Right atrium auricular region (tissue), 2 donors: ENCODE data around the gene STK32B. TPM values are rescaled to one million over a fixed set of nuclear protein-coding genes. Genes with fewer than 3 reads are reported as not detected.

Experiments used
- DNase-seq: peaks from one replicate; pipeline ENCODE4 v3.0.0-alpha.2; 2019; ENCODE audit warnings: low spot score
- H3K27ac ChIP-seq, 2 donors: fragments of 200-600 bp; sonication (generic); 1 replicate in 1 of 2; 2 replicates in 1 of 2; pipeline ENCODE4 v1.5.1; 2016 to 2019
- H3K27me3 ChIP-seq, 2 donors: fragments of 200-600 bp; sonication (generic); one replicate each; pipeline versions ENCODE4 v1.5.1 to v1.6.0; 2017 to 2019
- H3K36me3 ChIP-seq: fragments of 200-600 bp; sonication (generic); one replicate; pipeline ENCODE4 v1.5.1; 2016
- H3K4me1 ChIP-seq, 2 donors: fragments of 200-600 bp; sonication (generic); one replicate each; pipeline versions ENCODE4 v1.5.1 to v1.6.0; 2017 to 2019
- H3K4me3 ChIP-seq, 2 donors: fragments of 200-600 bp; sonication (generic); 1 replicate in 1 of 2; 2 replicates in 1 of 2; pipeline ENCODE4 v1.5.1; 2017 to 2019; ENCODE audit warnings: mild to moderate bottlenecking in 1 of 2, moderate library complexity in 1 of 2
- H3K9me3 ChIP-seq, 2 donors: fragments of 200-600 bp; sonication (generic); one replicate each; pipeline ENCODE4 v1.5.1; 2019
- total RNA-seq, 2 donors: library from RNA; depleted of rRNA; stranded (reverse); fragments of >200 nt; gene quantifications; one replicate each; pipeline ENCODE4 v1.1.0, GENCODE V29; 2016
- TF ChIP-seq, protein P1 (sequence below), 2 donors: fragments of 200-600 bp; sonication (generic); IDR thresholded peaks; one replicate each; pipeline ENCODE4 v1.5.1; 2019; ENCODE audit warnings: antibody characterized with exemption in 2 of 2

STK32B gene
- total RNA-seq, 2 donors from 2014 or later: 0.31 to 0.59 TPM

- H3K36me3 ChIP-seq: no peaks in the 10 kb centered on the region
- TF ChIP-seq, protein P1, sequence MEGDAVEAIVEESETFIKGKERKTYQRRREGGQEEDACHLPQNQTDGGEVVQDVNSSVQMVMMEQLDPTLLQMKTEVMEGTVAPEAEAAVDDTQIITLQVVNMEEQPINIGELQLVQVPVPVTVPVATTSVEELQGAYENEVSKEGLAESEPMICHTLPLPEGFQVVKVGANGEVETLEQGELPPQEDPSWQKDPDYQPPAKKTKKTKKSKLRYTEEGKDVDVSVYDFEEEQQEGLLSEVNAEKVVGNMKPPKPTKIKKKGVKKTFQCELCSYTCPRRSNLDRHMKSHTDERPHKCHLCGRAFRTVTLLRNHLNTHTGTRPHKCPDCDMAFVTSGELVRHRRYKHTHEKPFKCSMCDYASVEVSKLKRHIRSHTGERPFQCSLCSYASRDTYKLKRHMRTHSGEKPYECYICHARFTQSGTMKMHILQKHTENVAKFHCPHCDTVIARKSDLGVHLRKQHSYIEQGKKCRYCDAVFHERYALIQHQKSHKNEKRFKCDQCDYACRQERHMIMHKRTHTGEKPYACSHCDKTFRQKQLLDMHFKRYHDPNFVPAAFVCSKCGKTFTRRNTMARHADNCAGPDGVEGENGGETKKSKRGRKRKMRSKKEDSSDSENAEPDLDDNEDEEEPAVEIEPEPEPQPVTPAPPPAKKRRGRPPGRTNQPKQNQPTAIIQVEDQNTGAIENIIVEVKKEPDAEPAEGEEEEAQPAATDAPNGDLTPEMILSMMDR (IDR thresholded peaks at IDR 0.05): no peak
- no peaks in the 10 kb centered on the region for H3K27me3 ChIP-seq
- no peak overlapping the region for H3K27ac ChIP-seq
- no peak overlapping the region for H3K4me3 ChIP-seq
- no peak for DNase-seq
- H3K9me3 ChIP-seq: no peaks in the 10 kb centered on the region
- H3K4me1 ChIP-seq: no peaks in the 10 kb centered on the region
Observed at GRCh38 chr4:5185551-5185950, 134.3 kb downstream of the STK32B start.

- DNase-seq: no peak
- TF ChIP-seq, protein P1 (IDR thresholded peaks at IDR 0.05): no peak
- Histone ChIP-seq H3K36me3 (no peaks in the 10 kb centered on the region), H3K27ac (no peak overlapping the region), H3K27me3 (no peaks in the 10 kb centered on the region), H3K4me1 (no peaks in the 10 kb centered on the region), H3K4me3 (no peak overlapping the region), H3K9me3 (no peaks in the 10 kb centered on the region)
Observed at GRCh38 chr4:5186271-5187064, 135.2 kb downstream of the STK32B start.

DNA sequence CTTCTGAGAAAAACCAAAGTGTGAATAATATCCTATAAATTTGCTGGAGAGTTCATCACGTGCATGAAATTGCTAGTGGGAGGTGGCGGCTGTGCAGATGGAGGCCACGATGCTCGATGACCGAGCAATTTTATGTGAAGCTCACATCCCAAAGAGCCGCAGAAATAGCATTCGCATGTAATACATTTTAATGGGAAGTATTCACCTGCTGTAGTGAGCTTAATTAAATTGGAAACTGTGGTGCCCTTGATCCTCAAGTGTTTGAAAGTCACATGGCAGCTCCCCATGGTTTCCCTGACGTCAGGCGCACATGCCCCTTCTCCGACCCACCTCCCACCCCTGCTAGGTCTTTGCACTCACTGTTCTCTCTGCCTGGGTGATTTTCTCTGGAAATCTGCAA is 136.8 kb downstream of the STK32B start:
- Histone ChIP-seq H3K36me3 (no peaks in the 10 kb centered on the region), H3K27me3 (no peaks in the 10 kb centered on the region), H3K4me3 (no peak overlapping the region), H3K27ac (no peak overlapping the region), H3K4me1 (no peaks in the 10 kb centered on the region), H3K9me3 (no peaks in the 10 kb centered on the region)
- DNase-seq: no peak
- TF ChIP-seq, protein P1 (IDR thresholded peaks at IDR 0.05): no peak

GRCh38 chr4:5191831-5192230 is 140.6 kb downstream of the STK32B start:
- TF ChIP-seq, protein P1 (IDR thresholded peaks at IDR 0.05): no peak
- Histone ChIP-seq H3K4me1 (no peaks in the 10 kb centered on the region), H3K27me3 (no peaks in the 10 kb centered on the region), H3K9me3 (no peaks in the 10 kb centered on the region), H3K4me3 (no peak overlapping the region), H3K27ac (no peak overlapping the region), H3K36me3 (no peaks in the 10 kb centered on the region)
- DNase-seq: no peak

DNA sequence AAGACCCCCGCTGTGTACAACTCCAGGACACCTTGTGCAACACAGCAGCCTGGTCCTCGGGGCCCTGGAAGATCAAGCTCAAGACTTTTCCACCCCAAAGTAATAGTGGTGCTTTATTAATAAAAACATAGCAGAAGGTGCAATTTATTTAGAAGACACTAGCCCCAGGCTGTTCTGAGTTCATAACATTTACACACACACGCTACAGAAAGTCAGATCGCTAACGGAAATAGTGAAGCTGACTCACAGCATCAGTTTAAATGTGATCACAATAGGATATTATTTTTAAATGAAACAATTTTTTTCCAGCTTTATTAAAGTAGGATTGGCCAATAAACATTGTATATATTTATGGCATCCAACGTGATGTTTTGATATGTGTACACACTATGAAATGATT is 141.0 kb downstream of the STK32B start:
- H3K4me1 ChIP-seq: no peaks in the 10 kb centered on the region
- DNase-seq: no peak
- no peaks in the 10 kb centered on the region for H3K27me3 ChIP-seq
- TF ChIP-seq, protein P1 (IDR thresholded peaks at IDR 0.05): no peak
- H3K27ac ChIP-seq: no peak overlapping the region
- H3K36me3 ChIP-seq: no peaks in the 10 kb centered on the region
- H3K4me3 ChIP-seq: no peak overlapping the region
- no peaks in the 10 kb centered on the region for H3K9me3 ChIP-seq

GRCh38 chr4:5192678-5193077 is 141.4 kb downstream of the STK32B start:
- Histone ChIP-seq H3K27ac (no peak overlapping the region), H3K36me3 (no peaks in the 10 kb centered on the region), H3K9me3 (no peaks in the 10 kb centered on the region), H3K27me3 (no peaks in the 10 kb centered on the region), H3K4me1 (no peaks in the 10 kb centered on the region), H3K4me3 (no peak overlapping the region)
- no peak for DNase-seq
- TF ChIP-seq, protein P1 (IDR thresholded peaks at IDR 0.05): no peak
